ENCODE results near the gene NEK6. TPM values are rescaled to one million over a fixed set of nuclear protein-coding genes. Genes with fewer than 3 reads are reported as not detected.

Gene NEK6
- total and polyA plus RNA-seq, 10 of the 15 experiments (the other 5 are each of a cell fraction or from before 2014, with no cell fraction given) = 31.3 to 161 (median 89.2) TPM

GRCh38 chr9:124309667-124310084 lies 51.9 kb downstream of the NEK6 start:
- peaks cover 4% of the 10 kb centered on the region for H3K79me2 ChIP-seq (ENCODE audit: control insufficient read depth, insufficient read depth, low read length)
- in situ Hi-C loops (cut with MboI) = no loop called here
- SMC1A ChIA-PET (ENCODE audit: uncharacterized antibody, unreplicated experiment) = no interaction called here
- no TSS peak for BruUV-seq (replicated peaks)
- TF ChIP-seq DPF2 (IDR thresholded peaks at IDR 0.05) = peak; percentile 60
- no peak for TF ChIP-seq ZNF207 (IDR thresholded peaks at IDR 0.05; ENCODE audit: borderline replicate concordance)
- CTCF ChIA-PET = interaction anchor here (0.6 to 1.0 kb wide), 3 partner anchors 10 to 183 kb away, joined by 3 read pairs; no protein-coding TSS in a partner anchor
- no peak for ATAC-seq
- WGBS (ENCODE audit: insufficient coverage, insufficient replicate concordance, low lambda C conversion rate, missing lambda C conversion rate) = 91% methylated on average over 15 of the region's 15 CpGs
- peaks cover 41 to 60% of the 10 kb centered on the region in 2 experiments for H3K36me3 ChIP-seq (ENCODE audit: control insufficient read depth in 2 of 2, insufficient read depth in 2 of 2, low read length in 1 of 2)
- no peaks in the 10 kb centered on the region for H3K27me3 ChIP-seq (replicated peaks in 1 of 2; ENCODE audit: control insufficient read depth in 2 of 2, insufficient read depth in 2 of 2, low read length in 1 of 2)
- H3K9me3 ChIP-seq (replicated peaks; ENCODE audit: control insufficient read depth, insufficient read depth, low read length) = no peaks in the 10 kb centered on the region
- H3K27ac ChIP-seq (ENCODE audit: control insufficient read depth, insufficient read depth) = no peak overlapping the region
- intact Hi-C loops (cut with micrococcal nuclease; ENCODE audit: unreplicated experiment) = no loop called here
- peaks cover 11% of the 10 kb centered on the region; the same call in 1 of the 2 replicates for H4K20me1 ChIP-seq (ENCODE audit: control insufficient read depth, insufficient read depth)
- H3K4me2 ChIP-seq (ENCODE audit: control insufficient read depth, insufficient read depth) = no peak overlapping the region
- no peak for DNase-seq (ENCODE audit: low read depth, low spot score)
- H2AFZ ChIP-seq (ENCODE audit: control insufficient read depth, low read depth, low read length) = no peak overlapping the region
- H3K4me3 ChIP-seq = no peak overlapping the region
- H3K4me1 ChIP-seq (ENCODE audit: control insufficient read depth, insufficient read depth, low read length) = no peaks in the 10 kb centered on the region
- no peak for FAIRE-seq
- POLR2A ChIA-PET = no interaction called here
- no peak overlapping the region for H3K9ac ChIP-seq (ENCODE audit: control insufficient read depth, insufficient read depth, low read length)
- RAD21 ChIA-PET (ENCODE audit: unreplicated experiment) = no interaction called here

- no peaks in the 10 kb centered on the region for H3K9me3 ChIP-seq (replicated peaks; ENCODE audit: control insufficient read depth, insufficient read depth, low read length)
- in situ Hi-C loops (cut with MboI) (no loop called here), intact Hi-C loops (cut with micrococcal nuclease; ENCODE audit: unreplicated experiment) (no loop called here)
- POLR2A ChIA-PET = no interaction called here
- H4K20me1 ChIP-seq (ENCODE audit: control insufficient read depth, insufficient read depth) = peaks cover 7% of the 10 kb centered on the region; the same call in 1 of the 2 replicates
- FAIRE-seq (no peak), ATAC-seq (peak; percentile 43), DNase-seq (ENCODE audit: low read depth, low spot score) (no peak)
- no peak overlapping the region for H3K4me3 ChIP-seq
- no TSS peak for BruUV-seq (replicated peaks)
- no peak for TF ChIP-seq BACH1 (IDR thresholded peaks at IDR 0.05; ENCODE audit: borderline replicate concordance)
- no peak for TF ChIP-seq BMI1 (IDR thresholded peaks at IDR 0.05; ENCODE audit: borderline replicate concordance)
- TF ChIP-seq CTCF (IDR thresholded peaks at IDR 0.05 in 2 of 3, conservative IDR thresholded peaks at IDR 0.05 in 1 of 3; ENCODE audit: control insufficient read depth in 2 of 3, extremely low read depth in 1 of 3, insufficient read depth in 1 of 3, low read depth in 3 of 3, low read length in 3 of 3) = peak in 1 of 3 experiments; percentile 4; a peak in 1 of 6 replicates
- no peak for TF ChIP-seq NFYB (IDR thresholded peaks at IDR 0.05; ENCODE audit: insufficient read depth, low read depth, low read length)
- TF ChIP-seq SIN3A (IDR thresholded peaks at IDR 0.05; ENCODE audit: low read depth, low read length) = no peak
- no peak for TF ChIP-seq IKZF2 (IDR thresholded peaks at IDR 0.05)
- TF ChIP-seq SMC3 (IDR thresholded peaks at IDR 0.05; ENCODE audit: borderline replicate concordance, low read length) = 0 out of 2 replicates have a peak, but pooled peaks have one; percentile 18
- H3K4me1 ChIP-seq (ENCODE audit: control insufficient read depth, insufficient read depth, low read length) = no peaks in the 10 kb centered on the region
- CTCF ChIA-PET = interaction anchor here (0.7 to 3.1 kb wide), 3 partner anchors 178 to 184 kb away, joined by 3 to 15 read pairs (median 3); no protein-coding TSS in a partner anchor
- H3K36me3 ChIP-seq (ENCODE audit: control insufficient read depth in 2 of 2, insufficient read depth in 2 of 2, low read length in 1 of 2) = peaks cover 48 to 69% of the 10 kb centered on the region in 2 experiments
- no peaks in the 10 kb centered on the region for H3K27me3 ChIP-seq (replicated peaks in 1 of 2; ENCODE audit: control insufficient read depth in 2 of 2, insufficient read depth in 2 of 2, low read length in 1 of 2)
- RAD21 ChIA-PET (ENCODE audit: unreplicated experiment) = interaction anchor here (1.2 kb wide), 1 partner anchor 181 kb away, joined by 3 read pairs; no protein-coding TSS in a partner anchor
- no peak overlapping the region for H2AFZ ChIP-seq (ENCODE audit: control insufficient read depth, low read depth, low read length)
- WGBS (ENCODE audit: insufficient coverage, insufficient replicate concordance, low lambda C conversion rate, missing lambda C conversion rate) = 81% methylated on average over 5 of the region's 5 CpGs
- SMC1A ChIA-PET (ENCODE audit: uncharacterized antibody, unreplicated experiment) = interaction anchor here (1.0 to 1.3 kb wide), 2 partner anchors 10 to 45 kb away, joined by 3 read pairs; no protein-coding TSS in a partner anchor
- no peak overlapping the region for H3K9ac ChIP-seq (ENCODE audit: control insufficient read depth, insufficient read depth, low read length)
- no peak overlapping the region for H3K4me2 ChIP-seq (ENCODE audit: control insufficient read depth, insufficient read depth)
- peaks cover 4% of the 10 kb centered on the region for H3K79me2 ChIP-seq (ENCODE audit: control insufficient read depth, insufficient read depth, low read length)
- H3K27ac ChIP-seq (ENCODE audit: control insufficient read depth, insufficient read depth) = no peak overlapping the region
These were observed 53.5 kb downstream of the NEK6 start for GRCh38 chr9:124311283-124311682.

Data from GM12878 (cell line).